Measurements from ENCODE around the gene CFAP97. TPM values are rescaled to one million over a fixed set of nuclear protein-coding genes. Genes with fewer than 3 reads are reported as not detected.

Gene CFAP97
- total RNA-seq, 1 donor from 2014 or later: 54.0 TPM

- peaks cover 8% of the 10 kb centered on the region for H3K4me1 Mint-ChIP-seq (ENCODE audit: unreplicated experiment)
- no peak overlapping the region for H3K4me3 Mint-ChIP-seq (ENCODE audit: unreplicated experiment)
- TF ChIP-seq CTCF (IDR thresholded peaks at IDR 0.05): no peak
- DNase-seq (ENCODE audit: extremely low spot score, unreplicated experiment): no peak
- H3K9me3 Mint-ChIP-seq (ENCODE audit: unreplicated experiment): no peaks in the 10 kb centered on the region
- no peak overlapping the region for H3K27ac Mint-ChIP-seq (ENCODE audit: unreplicated experiment)
- peaks cover 20% of the 10 kb centered on the region for H3K36me3 Mint-ChIP-seq (ENCODE audit: unreplicated experiment)
- H3K27me3 Mint-ChIP-seq (ENCODE audit: unreplicated experiment): no peaks in the 10 kb centered on the region
These were observed 17.0 kb downstream of the CFAP97 start for GRCh38 chr4:185186769-185187168.

GRCh38 chr4:185183622-185184281 is 20.0 kb downstream of the CFAP97 start:
- peaks cover 21% of the 10 kb centered on the region for H3K4me1 Mint-ChIP-seq (ENCODE audit: unreplicated experiment)
- no peak overlapping the region for H3K4me3 Mint-ChIP-seq (ENCODE audit: unreplicated experiment)
- peak; percentile 87 for DNase-seq (ENCODE audit: extremely low spot score, unreplicated experiment)
- no peaks in the 10 kb centered on the region for H3K27me3 Mint-ChIP-seq (ENCODE audit: unreplicated experiment)
- peak; percentile 86 for TF ChIP-seq CTCF (IDR thresholded peaks at IDR 0.05)
- no peaks in the 10 kb centered on the region for H3K9me3 Mint-ChIP-seq (ENCODE audit: unreplicated experiment)
- H3K27ac Mint-ChIP-seq (ENCODE audit: unreplicated experiment): no peak overlapping the region
- H3K36me3 Mint-ChIP-seq (ENCODE audit: unreplicated experiment): peaks cover 5% of the 10 kb centered on the region

- no peak for DNase-seq (ENCODE audit: extremely low spot score, unreplicated experiment)
- Mint-ChIP-seq H3K4me3 (ENCODE audit: unreplicated experiment) (no peak overlapping the region), H3K9me3 (ENCODE audit: unreplicated experiment) (no peaks in the 10 kb centered on the region), H3K4me1 (ENCODE audit: unreplicated experiment) (peaks cover 21% of the 10 kb centered on the region), H3K36me3 (ENCODE audit: unreplicated experiment) (peaks cover 2% of the 10 kb centered on the region), H3K27ac (ENCODE audit: unreplicated experiment) (peak overlapping the region; percentile 69), H3K27me3 (ENCODE audit: unreplicated experiment) (no peaks in the 10 kb centered on the region)
- TF ChIP-seq CTCF (IDR thresholded peaks at IDR 0.05): no peak
These were observed 21.6 kb downstream of the CFAP97 start for GRCh38 chr4:185182239-185182638.

- Mint-ChIP-seq H3K27ac (ENCODE audit: unreplicated experiment) (no peak overlapping the region), H3K9me3 (ENCODE audit: unreplicated experiment) (no peaks in the 10 kb centered on the region), H3K36me3 (ENCODE audit: unreplicated experiment) (peaks cover 3% of the 10 kb centered on the region), H3K4me3 (ENCODE audit: unreplicated experiment) (no peak overlapping the region), H3K4me1 (ENCODE audit: unreplicated experiment) (peaks cover 25% of the 10 kb centered on the region), H3K27me3 (ENCODE audit: unreplicated experiment) (no peaks in the 10 kb centered on the region)
- no peak for TF ChIP-seq CTCF (IDR thresholded peaks at IDR 0.05)
- DNase-seq (ENCODE audit: extremely low spot score, unreplicated experiment): no peak
These were observed 24.3 kb downstream of the CFAP97 start for GRCh38 chr4:185179488-185179887.

GRCh38 chr4:185171373-185172071 is 32.3 kb downstream of the CFAP97 start:
- no peak for DNase-seq (ENCODE audit: extremely low spot score, unreplicated experiment)
- TF ChIP-seq CTCF (IDR thresholded peaks at IDR 0.05): no peak
- Mint-ChIP-seq H3K4me3 (ENCODE audit: unreplicated experiment) (no peak overlapping the region), H3K4me1 (ENCODE audit: unreplicated experiment) (peaks cover 4% of the 10 kb centered on the region), H3K27me3 (ENCODE audit: unreplicated experiment) (no peaks in the 10 kb centered on the region), H3K27ac (ENCODE audit: unreplicated experiment) (peak overlapping the region; percentile 8), H3K36me3 (ENCODE audit: unreplicated experiment) (peaks cover 26% of the 10 kb centered on the region), H3K9me3 (ENCODE audit: unreplicated experiment) (no peaks in the 10 kb centered on the region)

All from osteocyte (in vitro differentiated cells).